Stimulated activated CD8-positive, alpha-beta memory T cell treated with anti-CD3 and anti-CD28 coated beads, Interleukin-4, amount 100 ng/mL, for 48 hours (primary cell): Measurements from ENCODE around the gene DLGAP4.
"Not testable (repeated sequence)": the region's sequence is repeated elsewhere in the genome, so short reads cannot be mapped to it uniquely, and the experiment has no call there.

Experiments
- DNase-seq: peaks from one replicate; pipeline ENCODE4 v3.0.0-alpha.2; 2020

The DLGAP4 gene

DNA sequence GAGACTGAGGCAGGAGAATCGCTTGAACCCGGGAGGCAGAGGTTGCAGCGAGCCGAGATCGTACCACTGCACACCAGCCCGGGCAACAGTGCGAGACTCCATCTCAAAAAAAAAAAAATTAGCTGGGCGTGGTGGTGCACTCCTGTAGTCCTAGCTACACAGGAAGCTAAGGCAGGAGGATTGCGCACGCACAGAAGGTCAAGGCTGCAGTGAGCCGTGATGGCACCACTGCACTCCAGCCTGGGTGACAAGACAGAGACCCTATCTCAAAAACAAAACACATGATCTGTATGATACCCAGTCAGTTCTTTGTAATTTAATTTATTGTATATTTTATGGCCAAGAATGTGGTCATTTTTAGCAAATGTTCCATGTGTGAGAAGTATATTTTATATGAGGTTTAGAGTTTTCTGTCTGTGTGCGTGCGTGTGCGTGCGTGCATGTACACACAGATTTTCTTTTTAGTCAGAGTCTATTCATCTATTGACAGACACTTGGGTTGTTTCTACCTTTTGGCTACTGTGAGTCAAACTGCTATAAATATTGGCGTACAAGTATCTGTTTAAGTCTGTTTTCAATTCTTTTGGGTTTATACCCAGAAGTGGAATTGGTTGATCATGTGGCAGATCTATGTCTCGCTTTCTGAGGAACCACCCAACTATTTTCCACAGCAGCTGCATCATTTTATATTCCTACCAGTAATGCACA is 213.0 kb downstream of the DLGAP4 start:
- peak; percentile 55 for DNase-seq

DNA sequence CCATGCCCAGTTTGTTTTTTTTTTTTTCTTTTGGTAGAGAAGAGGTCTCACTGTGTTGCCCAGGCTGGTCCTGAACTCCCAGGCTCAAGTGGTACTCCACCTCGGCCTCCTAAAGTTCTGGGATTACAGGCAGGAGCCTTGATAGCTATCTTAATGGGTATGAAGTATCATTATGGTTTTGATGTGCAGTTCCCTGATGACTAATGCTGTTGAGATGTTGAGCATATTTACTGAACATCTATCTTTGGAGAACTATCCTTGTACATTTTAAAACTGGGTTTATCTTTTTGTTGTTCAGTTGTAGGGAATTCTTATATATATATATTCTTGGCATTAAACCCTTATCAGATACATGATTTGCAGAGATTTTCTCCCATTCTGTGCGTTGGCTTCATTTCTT is 213.8 kb downstream of the DLGAP4 start:
- DNase-seq = no peak

DNA sequence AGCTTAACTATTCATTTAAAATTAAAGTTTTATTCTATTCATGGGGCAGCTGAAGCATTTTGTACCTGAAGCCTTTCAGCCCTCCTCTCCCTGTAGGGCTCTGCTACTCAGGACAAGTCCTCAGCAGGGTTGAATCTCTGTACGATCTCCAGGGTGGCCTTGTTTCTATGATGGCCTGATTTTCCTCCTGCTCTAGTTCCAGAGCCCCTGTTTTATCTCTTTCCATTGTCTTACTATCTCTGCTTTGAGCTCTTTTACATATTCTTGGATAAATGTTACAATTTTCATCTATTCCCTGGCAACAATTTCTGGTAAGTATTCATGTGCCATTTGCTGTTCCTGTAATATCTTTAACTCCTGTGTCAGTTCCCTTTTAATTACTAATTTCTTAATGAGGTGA is 215.4 kb downstream of the DLGAP4 start:
- no peak for DNase-seq

DNA sequence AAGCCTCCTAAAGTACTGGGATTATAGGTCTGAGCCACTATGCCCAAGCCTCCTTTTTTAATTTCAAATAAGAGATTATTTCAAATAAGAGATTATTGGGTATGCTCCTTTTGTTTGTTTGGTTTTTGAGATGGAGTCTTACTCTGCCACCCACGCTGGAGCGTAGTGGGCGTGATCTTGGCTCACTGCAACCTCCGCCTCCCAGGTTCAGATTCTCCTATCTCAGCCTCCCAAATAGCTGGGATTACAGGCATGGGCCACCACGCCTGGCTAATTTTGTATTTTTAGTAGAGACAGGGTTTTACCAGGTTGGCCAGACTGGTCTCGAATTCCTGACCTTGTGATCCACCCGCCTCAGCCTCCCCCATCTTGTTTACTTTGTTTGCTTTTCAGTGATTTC is 216.3 kb downstream of the DLGAP4 start:
- not testable (repeated sequence) for DNase-seq

DNA sequence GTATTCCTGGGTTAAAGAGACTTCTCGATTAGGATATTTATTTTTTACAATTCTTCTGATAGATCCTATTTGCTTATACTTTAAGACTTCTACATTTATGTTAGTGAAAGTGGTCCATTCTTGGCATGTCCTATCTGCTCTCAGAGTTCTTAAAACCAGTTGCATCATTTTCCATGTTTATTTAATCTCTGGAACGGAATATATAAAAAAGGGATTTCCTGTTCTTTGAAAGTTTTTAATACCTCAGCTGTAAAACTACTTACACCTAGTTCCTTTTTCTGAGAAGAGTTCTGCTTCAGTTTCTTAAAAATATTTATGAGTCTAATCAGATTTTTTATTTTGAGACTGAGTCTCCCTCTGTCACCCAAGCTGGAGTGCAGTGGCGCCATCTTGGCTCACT is 217.2 kb downstream of the DLGAP4 start:
- DNase-seq = no peak

DNA sequence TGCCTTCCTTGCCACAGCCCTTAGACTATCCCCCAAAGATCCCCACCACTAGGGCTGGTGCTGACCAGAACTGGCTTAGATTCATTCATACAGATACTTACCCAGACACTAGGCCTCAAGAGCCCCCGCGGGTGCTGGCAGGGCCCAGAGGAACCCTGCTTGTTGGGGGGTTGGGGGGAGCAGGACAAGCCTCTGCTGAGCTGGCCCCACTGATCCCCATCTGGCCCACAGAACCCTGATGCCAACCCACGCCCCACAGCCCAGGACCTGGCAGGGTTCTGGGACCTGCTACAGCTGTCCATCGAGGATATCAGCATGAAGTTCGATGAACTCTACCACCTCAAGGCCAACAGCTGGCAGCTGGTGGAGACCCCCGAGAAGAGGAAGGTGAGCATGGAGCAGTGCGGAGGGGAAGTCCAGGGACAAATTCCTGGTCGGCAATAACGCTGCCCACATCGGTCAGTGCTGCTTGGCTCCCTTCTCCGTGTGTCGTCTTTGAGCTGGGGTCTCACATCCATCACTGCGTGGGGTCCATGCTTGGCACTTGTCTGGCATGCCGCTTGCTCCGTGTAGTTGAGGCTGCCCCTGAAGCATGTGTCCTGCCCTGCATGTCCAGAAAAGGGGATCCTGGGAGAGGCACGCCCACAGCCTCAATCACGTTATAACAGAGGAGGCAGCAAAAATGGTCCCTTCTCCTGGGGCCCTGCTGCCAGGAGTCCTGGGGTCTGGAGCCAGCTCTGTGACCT is 219.7 kb downstream of the DLGAP4 start:
- no peak for DNase-seq

DNA sequence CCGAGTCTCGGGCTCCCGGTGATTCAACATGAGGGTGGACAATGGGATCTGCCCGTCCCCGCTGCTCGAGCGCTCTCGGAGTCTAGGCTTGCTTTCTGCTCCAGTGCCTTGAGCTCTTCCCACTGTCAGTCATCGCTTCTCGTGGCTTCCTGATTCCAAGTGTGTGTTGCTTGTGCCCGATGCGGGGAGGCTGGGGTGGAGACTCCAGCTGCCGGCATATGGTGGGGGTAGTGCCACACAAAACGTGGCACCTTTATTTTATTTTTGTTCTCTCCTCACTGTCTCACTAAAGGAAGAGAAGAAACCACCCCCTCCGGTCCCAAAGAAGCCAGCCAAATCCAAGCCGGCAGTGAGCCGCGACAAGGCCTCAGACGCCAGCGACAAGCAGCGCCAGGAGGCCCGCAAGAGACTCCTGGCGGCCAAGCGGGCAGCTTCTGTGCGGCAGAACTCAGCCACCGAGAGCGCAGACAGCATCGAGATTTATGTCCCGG is 220.4 kb downstream of the DLGAP4 start:
- no peak for DNase-seq

DNA sequence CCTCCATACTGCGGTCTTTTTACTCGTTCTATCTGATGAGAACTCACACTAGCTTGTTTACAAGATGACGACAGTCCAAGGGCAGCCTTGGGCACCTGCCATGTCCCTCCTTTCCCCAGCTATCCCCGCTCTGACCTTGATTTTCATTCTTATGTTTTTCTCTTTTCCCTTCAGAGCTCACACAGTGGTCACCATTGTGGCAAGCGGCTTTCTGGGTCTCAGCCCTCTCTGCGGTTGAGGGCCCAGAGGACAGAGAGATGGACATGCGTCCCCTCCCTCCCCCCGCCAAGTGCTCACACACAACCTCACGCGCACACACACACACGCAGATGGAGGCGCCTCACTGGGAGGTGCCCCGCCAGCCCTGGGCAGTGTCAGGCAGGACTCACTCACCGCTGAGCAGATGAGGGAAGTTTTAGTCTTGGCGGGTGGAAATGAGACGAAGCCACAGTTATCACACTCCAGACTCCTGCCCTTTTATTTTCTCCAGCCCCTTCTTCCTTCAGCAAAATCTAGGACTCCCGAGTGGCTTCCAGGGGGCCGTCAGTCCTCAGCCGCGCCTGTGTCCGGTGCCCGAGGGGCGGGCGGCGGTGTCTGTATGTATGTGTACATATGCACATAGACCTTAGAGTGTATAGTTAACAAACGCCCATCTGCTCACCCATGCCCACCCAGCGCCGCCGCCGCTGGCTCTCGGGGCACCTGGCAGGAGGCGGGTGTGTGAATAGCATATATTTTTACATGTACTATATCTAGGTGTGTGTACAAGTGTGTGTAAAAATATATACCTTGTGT is 221.4 kb downstream of the DLGAP4 start:
- no peak for DNase-seq

DNA sequence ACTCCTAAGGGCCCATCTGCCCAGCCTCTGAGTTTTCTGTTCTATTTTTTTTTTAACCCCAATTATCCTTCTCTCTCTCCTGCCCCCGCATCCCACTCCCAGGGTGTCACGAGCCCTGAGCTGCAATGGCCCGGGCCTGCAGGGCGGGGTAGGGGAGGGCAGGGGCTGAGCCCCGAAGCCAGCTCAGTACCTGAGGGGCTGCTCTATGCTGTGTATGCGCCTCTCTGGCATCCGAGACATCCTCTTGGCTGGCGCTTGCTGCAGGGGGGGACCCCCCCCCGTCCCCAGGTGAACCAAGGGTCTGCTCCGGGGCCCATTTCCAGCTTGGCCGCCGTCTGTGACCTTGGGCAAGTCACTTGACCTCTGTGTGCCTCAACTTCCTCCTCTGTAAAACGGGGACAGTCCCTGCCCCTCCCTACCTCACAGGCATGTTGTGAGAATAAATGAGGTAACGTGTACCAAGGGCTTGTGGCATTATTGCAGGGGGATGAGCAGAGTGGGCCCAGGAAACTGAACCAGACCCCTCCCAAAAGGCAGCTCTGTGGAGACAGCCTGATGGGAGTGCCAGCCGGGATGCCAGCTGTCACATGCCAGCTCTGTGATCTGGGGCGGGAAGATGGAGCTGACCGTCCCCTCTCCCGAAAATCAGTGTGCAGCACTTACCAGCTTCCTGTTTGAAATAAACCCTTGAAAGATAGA is 222.2 kb downstream of the DLGAP4 start:
- no peak for DNase-seq

DNA sequence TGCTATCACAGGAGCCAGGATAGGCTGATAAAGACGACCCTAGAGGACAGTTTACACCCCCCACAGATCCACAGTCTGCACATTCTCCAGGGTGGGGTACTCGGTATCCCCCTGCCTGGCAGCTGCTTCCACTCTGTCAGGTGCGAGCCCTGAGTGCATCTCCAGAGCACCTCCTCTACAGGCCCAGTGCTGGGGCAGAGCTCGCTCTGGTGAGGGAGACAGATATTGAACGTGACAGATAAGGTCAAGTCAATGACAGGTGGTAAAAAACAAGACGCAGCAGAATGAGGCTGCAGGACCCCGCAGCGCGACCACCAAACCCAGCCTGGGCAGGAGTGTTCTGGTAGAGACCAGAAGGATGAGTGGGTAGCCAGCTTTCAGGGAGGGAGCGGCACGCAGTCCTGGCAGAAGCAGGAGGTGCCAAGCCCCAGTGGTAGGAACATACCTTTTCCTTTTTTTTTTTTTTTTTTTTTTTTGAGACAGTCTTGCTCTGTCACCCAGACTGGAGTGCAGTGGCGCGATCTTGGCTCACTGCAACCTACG is 222.8 kb downstream of the DLGAP4 start:
- DNase-seq = no peak

DNA sequence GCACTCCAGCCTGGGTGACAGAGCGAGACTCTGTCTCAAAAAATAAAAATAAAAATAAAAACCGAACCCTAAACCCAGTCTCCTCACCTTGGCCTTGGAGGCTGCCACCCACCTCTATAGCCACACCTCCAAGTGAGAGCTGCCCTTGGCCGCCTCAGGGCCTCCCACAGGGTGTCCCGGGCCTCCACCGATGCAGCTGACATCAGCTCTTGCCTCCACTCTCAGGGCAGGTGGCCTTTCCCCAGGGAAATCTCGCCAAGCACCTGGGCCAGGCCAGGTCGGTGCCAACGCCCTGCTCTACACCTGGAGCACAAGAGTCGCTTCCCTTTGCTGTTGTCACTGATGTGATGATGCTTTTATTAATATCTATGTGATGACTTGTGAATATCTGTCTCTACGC is 226.2 kb downstream of the DLGAP4 start:
- no peak for DNase-seq

DNA sequence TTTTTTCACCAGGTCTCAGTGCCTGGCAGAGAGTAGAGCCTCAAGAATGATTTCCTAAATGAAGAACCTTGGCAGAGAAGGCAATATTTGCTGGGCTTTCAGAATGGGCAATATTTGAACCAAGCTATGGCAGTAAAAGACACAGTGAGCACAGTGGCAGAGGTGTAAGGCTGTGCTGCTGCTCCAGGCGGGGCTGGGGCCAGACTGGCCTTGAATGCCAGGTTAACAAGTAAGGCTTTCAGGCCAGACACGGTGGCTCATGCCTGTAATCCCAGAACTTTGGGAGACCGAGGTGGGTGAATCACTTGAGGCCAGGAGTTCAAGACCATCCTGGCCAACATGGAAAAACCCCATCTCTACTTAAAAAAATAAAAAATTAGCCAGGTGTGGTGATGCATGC is 226.7 kb downstream of the DLGAP4 start:
- DNase-seq = no peak

DNA sequence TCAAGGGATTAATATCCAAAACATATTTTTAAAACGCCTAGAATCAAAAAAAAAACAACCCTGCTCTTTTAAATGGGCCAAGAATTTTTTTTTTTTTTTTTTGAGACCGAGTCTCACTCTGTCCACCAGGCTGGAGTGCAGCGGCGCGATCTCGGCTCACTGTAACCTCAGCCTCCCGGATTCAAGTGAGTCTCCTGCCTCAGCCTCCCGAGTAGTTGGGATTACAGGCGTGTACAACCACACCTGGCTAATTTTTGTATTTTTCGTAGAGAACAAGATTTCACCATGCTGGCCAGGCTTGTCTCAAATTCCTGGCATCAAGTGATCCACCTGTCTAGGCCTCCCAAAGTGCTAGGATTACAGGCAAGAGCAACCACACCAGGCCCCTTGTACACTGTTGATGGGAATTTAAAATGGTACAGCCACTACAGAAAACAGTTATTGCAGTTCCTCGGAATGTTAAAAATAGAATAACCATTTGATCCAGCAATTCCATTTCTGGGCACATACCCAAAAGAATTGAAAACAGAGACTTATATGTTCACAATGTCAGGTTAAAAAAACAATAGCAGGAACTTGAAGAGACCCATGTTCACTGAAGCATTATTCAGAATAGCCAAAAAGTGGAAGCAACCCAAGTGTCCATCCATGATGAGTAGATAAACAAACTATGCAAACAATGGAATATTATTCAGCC is 232.0 kb downstream of the DLGAP4 start:
- DNase-seq = no peak

DNA sequence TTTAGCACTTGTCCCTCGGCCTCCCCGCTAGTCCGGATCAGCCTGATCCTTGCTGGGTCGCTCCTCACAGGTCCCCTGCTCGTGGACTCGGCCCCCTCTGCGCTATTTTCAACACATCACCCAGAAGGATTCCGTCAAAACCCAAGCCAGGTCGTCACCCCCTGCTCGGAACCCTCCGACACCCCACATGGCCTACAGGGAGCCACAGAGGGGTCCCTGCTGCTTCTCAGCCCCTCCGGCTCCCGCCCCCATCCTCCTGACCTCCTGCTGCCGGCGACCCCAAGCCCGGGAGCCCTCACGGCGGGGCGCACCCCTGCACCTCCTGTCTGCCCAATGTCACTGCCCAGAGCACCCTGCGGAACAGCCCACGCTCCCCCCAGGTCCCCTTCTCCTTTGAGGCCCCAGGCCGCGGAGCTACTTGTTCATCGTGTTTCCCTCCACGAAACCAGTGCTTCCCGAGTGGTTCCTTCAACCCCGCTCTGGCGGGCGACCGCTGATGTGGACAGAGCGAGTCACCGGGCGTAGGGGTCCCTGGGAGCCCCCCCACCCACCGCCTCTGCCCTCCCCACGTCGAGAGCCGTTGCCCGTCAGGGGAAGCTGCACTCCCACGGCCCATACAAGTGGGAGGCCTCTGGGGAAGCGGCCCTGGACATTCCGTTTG is 234.5 kb downstream of the DLGAP4 start:
- no peak for DNase-seq

DNA sequence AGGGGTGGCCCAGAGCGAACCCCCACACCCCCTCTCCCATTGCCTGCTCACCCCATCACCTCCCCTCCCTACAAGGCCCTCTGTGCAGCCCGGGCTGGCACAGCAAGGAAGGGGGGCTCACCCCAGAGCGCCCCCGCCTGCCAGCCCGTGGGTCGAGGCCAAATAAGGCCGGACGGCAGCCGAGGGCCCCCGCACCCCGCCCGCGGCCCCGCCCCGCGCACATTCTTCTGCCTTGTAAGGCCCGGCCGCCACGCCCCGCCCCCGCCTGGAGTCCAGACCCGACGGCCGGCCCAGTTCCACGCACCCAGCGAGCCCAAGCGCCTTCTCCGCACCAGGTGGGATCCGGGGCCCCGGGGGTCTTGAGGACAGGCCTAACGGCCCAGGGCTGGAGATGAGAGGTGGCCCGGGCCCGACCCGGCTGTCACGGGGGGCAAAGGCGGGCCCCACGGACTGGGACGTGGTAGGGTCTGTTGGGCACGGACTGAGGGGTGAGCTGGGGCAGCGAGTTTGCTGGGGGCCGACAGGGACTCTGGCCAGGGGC is 235.2 kb downstream of the DLGAP4 start, which contains the start of gene MYL9:
MYL9 (plus strand) TSS at position 293 of the 541 bp plus-strand sequence. CDS start 3,366 bp downstream, outside the sequence.
- peak; percentile 39 for DNase-seq

DNA sequence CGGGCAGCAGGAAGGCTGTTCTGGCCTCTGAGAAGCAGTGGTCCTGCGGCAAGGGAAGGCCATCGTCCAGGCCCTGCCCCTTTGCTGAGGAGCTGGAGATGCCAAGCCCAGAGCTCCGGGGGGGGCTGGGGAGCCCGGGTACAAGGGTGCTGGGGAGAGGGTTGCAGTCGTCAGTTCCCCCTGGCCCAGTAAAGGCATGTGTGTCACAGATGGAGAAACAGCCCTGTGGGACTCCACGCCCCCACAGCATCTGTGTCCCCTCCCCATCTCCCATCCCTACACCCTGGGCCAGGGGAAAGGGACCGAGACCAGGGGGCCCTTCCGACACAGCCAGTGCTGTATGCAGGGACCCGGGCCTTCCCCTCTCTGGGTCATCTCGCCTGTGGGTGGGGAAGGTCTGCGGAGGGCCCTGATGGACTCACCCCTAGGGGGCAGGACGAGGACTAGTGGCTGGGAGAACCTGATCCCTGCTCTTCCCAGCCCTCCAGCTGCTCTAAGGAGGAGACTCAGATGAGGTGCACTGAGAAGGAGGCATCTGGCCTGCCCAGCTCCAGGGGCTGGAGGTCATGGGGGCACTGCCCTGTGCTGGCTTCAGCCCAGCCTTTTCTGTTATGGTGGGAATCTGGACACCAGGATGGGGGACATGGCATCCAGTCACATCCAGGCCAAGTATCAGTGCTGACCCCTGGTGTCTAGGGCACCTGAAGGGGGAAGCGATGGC is 235.8 kb downstream of the DLGAP4 start:
- DNase-seq = no peak

DNA sequence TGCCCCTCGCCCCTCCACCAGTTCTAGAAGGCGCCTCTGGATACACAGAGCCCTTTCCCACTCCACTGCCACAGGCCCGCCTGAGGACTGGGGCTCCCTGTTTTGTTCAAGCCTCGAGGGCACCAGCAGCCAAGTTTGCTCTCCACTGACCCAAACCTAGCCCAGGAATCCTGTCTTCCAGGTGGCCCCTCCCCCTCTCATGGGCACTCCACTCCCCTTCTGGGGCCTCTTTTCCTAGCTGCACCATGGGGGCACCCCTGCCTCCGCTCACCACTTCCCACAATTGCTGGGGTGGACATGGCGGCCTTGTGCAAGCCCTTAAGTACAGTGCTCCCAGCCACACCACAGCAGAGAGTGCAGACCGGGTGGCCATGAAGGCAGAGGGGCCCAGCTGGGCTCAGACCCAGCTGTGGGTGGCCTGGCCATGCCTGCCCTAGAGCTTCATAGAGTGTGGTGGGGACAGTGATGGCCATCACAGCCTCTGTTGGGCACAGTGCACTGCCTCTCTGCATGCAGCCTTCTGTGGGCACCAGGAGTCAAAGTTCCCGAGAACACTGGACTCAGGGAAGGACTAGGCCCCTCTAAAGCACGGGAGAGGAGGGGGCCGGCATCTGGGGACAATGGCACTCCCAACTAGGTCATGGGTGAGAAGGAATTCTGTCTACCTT is 236.5 kb downstream of the DLGAP4 start:
- DNase-seq = no peak

DNA sequence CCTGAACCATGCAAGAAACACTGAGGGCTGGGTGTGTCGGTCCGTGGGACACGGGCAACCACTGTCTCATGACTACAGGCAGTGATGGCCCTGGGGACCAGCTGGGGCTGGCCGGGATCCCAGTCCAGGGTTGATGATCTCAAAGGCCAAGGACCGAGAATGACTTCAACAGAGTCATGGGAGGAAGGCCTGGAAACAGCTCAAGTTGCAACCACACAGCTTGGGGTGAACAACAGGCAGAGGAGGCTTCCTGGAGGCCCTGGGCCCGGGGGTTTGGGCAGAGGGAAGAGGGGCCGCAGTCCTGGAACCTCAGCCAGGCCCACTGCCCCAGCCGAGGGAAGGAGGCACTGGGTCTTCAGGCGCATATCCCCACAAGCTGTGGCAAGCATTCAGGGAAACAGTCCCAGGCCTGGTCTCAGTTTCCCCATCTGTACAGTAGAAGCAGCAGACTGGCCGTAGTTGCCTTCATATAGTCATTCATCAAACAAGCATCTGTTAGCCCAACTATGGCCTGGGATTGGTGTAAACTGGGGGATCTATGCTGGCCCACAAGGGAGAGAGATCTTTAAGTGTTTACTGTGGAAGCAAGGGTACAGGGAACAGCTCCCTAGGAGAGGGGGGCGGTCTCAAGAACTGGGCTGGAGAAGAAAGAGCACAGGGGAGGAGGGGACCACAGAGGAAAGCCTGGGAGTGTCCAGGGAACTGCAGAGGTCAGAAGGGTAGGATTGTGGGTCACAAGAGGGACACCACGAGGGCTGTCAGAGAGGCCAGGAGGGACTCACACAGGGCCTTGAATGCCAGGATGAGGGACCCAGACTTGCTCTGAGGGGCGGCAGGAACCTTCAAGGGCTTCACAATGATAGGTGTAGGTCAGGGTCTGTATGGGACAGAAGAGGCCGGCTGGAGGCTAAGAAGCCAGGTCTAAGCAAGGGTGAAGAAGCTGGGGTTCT is 237.3 kb downstream of the DLGAP4 start:
- DNase-seq = no peak
